ENCODE results near the gene POLK.

- no peak for TF ChIP-seq ZNF274 (IDR thresholded peaks at IDR 0.05; ENCODE audit: low read depth, low read length)
- no peak for TF ChIP-seq YY1 (IDR thresholded peaks at IDR 0.05; ENCODE audit: insufficient read depth, insufficient read length)
Observed at GRCh38 chr5:75522542-75522941, 10.9 kb downstream of the POLK start.

All from NT2/D1 (cell line).